Panc1 (cell line): ENCODE results near the gene IGLON5. TPM values are rescaled to one million over a fixed set of nuclear protein-coding genes. Genes with fewer than 3 reads are reported as not detected.

ENCODE experiments used
- ATAC-seq: fragments of 200-7000 bp; cut with Tn5 transposase; 2 replicates; pipeline ENCODE4 v1.9.1; 2020; ENCODE audit warnings: mild to moderate bottlenecking, moderate library complexity
- BruUV-seq: library from RNA; stranded (reverse); fragments of 400-500 nt; replicated peaks from 2 replicates; lab custom pipeline; 2021; lab: Mats Ljungman, UMichigan
- CTCF ChIA-PET: fragments of 300-600 bp; sonication (Branson Sonifier 250); formaldehyde crosslinking; loops from one replicate; lab custom pipeline; 2022; ENCODE audit warnings: antibody characterized with exemption; lab: Charles Lee
- POLR2A ChIA-PET: fragments of 300-600 bp; sonication (Branson Sonifier 250); formaldehyde crosslinking; loops from one replicate; lab custom pipeline; 2022; ENCODE audit warnings: antibody characterized with exemption; lab: Charles Lee
- DNase-seq: peaks from one replicate; pipeline ENCODE4 v3.0.0-alpha.2; 2010; ENCODE audit warnings: low read depth, low spot score
- H3K27ac ChIP-seq: 2 replicates; pipeline ENCODE4 v1.5.1; 2011; ENCODE audit warnings: mild to moderate bottlenecking, low read length, inconsistent platforms
- H3K27me3 ChIP-seq: fragments of 200-500 bp; sonication (Bioruptor generic); 2 replicates; pipeline ENCODE4 v1.6.0; 2014; ENCODE audit warnings: low read length, inconsistent platforms; ENCODE audit not compliant: control insufficient read depth, insufficient read depth
- H3K36me3 ChIP-seq: fragments of 200-500 bp; sonication (Bioruptor generic); 2 replicates; pipeline ENCODE4 v1.5.1; 2014; ENCODE audit warnings: inconsistent platforms, mild to moderate bottlenecking, low read length, moderate library complexity; ENCODE audit not compliant: control insufficient read depth, insufficient read depth
- H3K4me1 ChIP-seq: 2 replicates; pipeline ENCODE4 v1.5.1; 2011; ENCODE audit warnings: inconsistent platforms, mild to moderate bottlenecking, low read length, moderate library complexity; ENCODE audit not compliant: control insufficient read depth, insufficient read depth
- H3K4me3 ChIP-seq, 2 experiments: 2 replicates each; pipeline ENCODE4 v1.5.1; 2011 to 2012; ENCODE audit warnings: low read depth in 2 of 2, low read length in 2 of 2, mild to moderate bottlenecking in 2 of 2, inconsistent platforms in 1 of 2, moderate library complexity in 1 of 2
- H3K9me3 ChIP-seq: fragments of 200-500 bp; sonication (Bioruptor generic); 2 replicates; pipeline ENCODE4 v1.5.1; 2014; ENCODE audit warnings: low read depth, mild to moderate bottlenecking, inconsistent platforms, low read length, moderate library complexity; ENCODE audit not compliant: control insufficient read depth, insufficient read depth
- CTCF ChIP-seq: fragments of 450-650 bp; IDR thresholded peaks from 2 replicates; pipeline ENCODE4 v1.5.1; 2017; ENCODE audit warnings: mild to moderate bottlenecking
- POLR2AphosphoS5 ChIP-seq: IDR thresholded peaks from 2 replicates; pipeline ENCODE4 v1.6.1; 2012; ENCODE audit warnings: mild to moderate bottlenecking, low read depth, low read length, moderate library complexity
- REST ChIP-seq, 2 experiments: IDR thresholded peaks; 2 replicates each; pipeline ENCODE4 v1.6.1; 2011 to 2012; ENCODE audit warnings: low read depth in 2 of 2, control low read depth in 1 of 2, low read length in 1 of 2, mild to moderate bottlenecking in 1 of 2, moderate library complexity in 1 of 2; ENCODE audit not compliant: insufficient read depth in 1 of 2
- SIN3A ChIP-seq: IDR thresholded peaks from 2 replicates; pipeline ENCODE4 v1.6.1; 2012; ENCODE audit warnings: low read depth, mild to moderate bottlenecking, low read length, moderate library complexity, borderline replicate concordance; ENCODE audit not compliant: insufficient read depth
- TCF7L2 ChIP-seq: IDR thresholded peaks from 2 replicates; pipeline ENCODE4 v1.6.1; 2011; ENCODE audit warnings: mild to moderate bottlenecking, low read depth, low read length, inconsistent platforms
- in situ Hi-C: cut with HindIII; loops from 2 replicates; pipeline ENCODE4 v1.10.0; 2016; ENCODE audit warnings: low sequenced_read_pairs, low pct_unique_long_range_greater_than_20kb
- intact Hi-C: fragments of 100-400 bp; cut with micrococcal nuclease; formaldehyde crosslinking; loops from one replicate; pipeline ENCODE4 v1.10.0; 2022; ENCODE audit not compliant: unreplicated experiment
- total RNA-seq: library from RNA; stranded (reverse); gene quantifications from one replicate; pipeline ENCODE4 v1.2.1, GENCODE V29; 2021; ENCODE audit not compliant: unreplicated experiment

Gene IGLON5
- total RNA-seq, 1 experiment from 2014 or later: 0.13 TPM

GRCh38 chr19:51345076-51345620, 33.7 kb downstream of the IGLON5 start:
- no peak overlapping the region for H3K4me3 ChIP-seq
- POLR2A ChIA-PET: no interaction called here
- intact Hi-C loops: no loop called here

GRCh38 chr19:51346742-51347141, 35.3 kb downstream of the IGLON5 start:
- DNase-seq (no peak), ATAC-seq (no peak)
- CTCF ChIA-PET: no interaction called here
- in situ Hi-C loops: no loop called here
- no peak for TF ChIP-seq REST (IDR thresholded peaks at IDR 0.05; ENCODE audit: insufficient read depth in 1 of 2, low read depth in 2 of 2, low read length in 1 of 2)
- TF ChIP-seq CTCF: no peak
- TF ChIP-seq SIN3A: no peak
- TF ChIP-seq POLR2AphosphoS5: no peak
- TF ChIP-seq TCF7L2: no peak
- H3K9me3 ChIP-seq: no peaks in the 10 kb centered on the region
- no peak overlapping the region for H3K27ac ChIP-seq
- POLR2A ChIA-PET: no interaction called here
- intact Hi-C loops: no loop called here
- H3K27me3 ChIP-seq: no peaks in the 10 kb centered on the region
- no TSS peak for BruUV-seq
- no peaks in the 10 kb centered on the region; the same call in 1 of the 2 replicates for H3K36me3 ChIP-seq
- no peaks in the 10 kb centered on the region for H3K4me1 ChIP-seq
- H3K4me3 ChIP-seq: no peak overlapping the region

More at GRCh38 chr19:51345076-51345620, 33.7 kb downstream of the IGLON5 start:
- Histone ChIP-seq H3K4me1 (no peaks in the 10 kb centered on the region), H3K36me3 (no peaks in the 10 kb centered on the region; the same call in 1 of the 2 replicates), H3K9me3 (no peaks in the 10 kb centered on the region), H3K27me3 (no peaks in the 10 kb centered on the region), H3K27ac (no peak overlapping the region)
- no TSS peak for BruUV-seq
- DNase-seq: no peak
- in situ Hi-C loops: no loop called here
- TF ChIP-seq SIN3A: no peak
- ATAC-seq: no peak
- CTCF ChIA-PET: no interaction called here

- ATAC-seq (no peak), DNase-seq (no peak)
- no peak overlapping the region for H3K4me3 ChIP-seq
- no TSS peak for BruUV-seq
- no peaks in the 10 kb centered on the region for H3K4me1 ChIP-seq
- no peak overlapping the region for H3K27ac ChIP-seq
- no peaks in the 10 kb centered on the region for H3K9me3 ChIP-seq
- POLR2A ChIA-PET: no interaction called here
- no peaks in the 10 kb centered on the region for H3K27me3 ChIP-seq
- in situ Hi-C loops (no loop called here), intact Hi-C loops (no loop called here)
- no peak for TF ChIP-seq TCF7L2
- no peak for TF ChIP-seq REST (IDR thresholded peaks at IDR 0.05; ENCODE audit: insufficient read depth in 1 of 2, low read depth in 2 of 2, low read length in 1 of 2)
- no peak for TF ChIP-seq POLR2AphosphoS5
- no peak for TF ChIP-seq SIN3A
- no peak for TF ChIP-seq CTCF
- H3K36me3 ChIP-seq: no peaks in the 10 kb centered on the region; the same call in 1 of the 2 replicates
- CTCF ChIA-PET: no interaction called here
These were observed 35.9 kb downstream of the IGLON5 start for GRCh38 chr19:51347209-51347928.
